Measurements from ENCODE around the gene AQP12A.

- TF ChIP-seq REST (IDR thresholded peaks at IDR 0.05; ENCODE audit: borderline replicate concordance) (no peak), REST (CRISPR knock-in tag; IDR thresholded peaks at IDR 0.05; ENCODE audit: low read depth) (no peak), HCFC1 (IDR thresholded peaks at IDR 0.05; ENCODE audit: low read depth, low read length) (no peak), NR2C2 (CRISPR knock-in tag; IDR thresholded peaks at IDR 0.05) (no peak), NR2C2 (tag; IDR thresholded peaks at IDR 0.05) (no peak), ATF4 (CRISPR knock-in tag; IDR thresholded peaks at IDR 0.05) (no peak), ZFX (CRISPR knock-in tag; IDR thresholded peaks at IDR 0.05) (no peak), ZNF644 (tag; IDR thresholded peaks at IDR 0.05; ENCODE audit: low read depth) (no peak), CTCF (IDR thresholded peaks at IDR 0.05 in 2 of 3, conservative IDR thresholded peaks at IDR 0.05 in 1 of 3; ENCODE audit: insufficient read depth in 2 of 3, low read depth in 1 of 3, low read length in 3 of 3) (no peak), POLR2AphosphoS5 (IDR thresholded peaks at IDR 0.05; ENCODE audit: control insufficient read depth, insufficient read depth, low read depth, low read length) (no peak), SIRT6 (IDR thresholded peaks at IDR 0.05; ENCODE audit: low read depth, low read length) (no peak), CHD4 (IDR thresholded peaks at IDR 0.05; ENCODE audit: insufficient read depth, insufficient replicate concordance, low read depth, low read length, poor library complexity, severe bottlenecking) (no peak), KAT2B (IDR thresholded peaks at IDR 0.05; ENCODE audit: low read depth, low read length) (no peak), SMARCE1 (IDR thresholded peaks at IDR 0.05) (no peak), ZBTB7A (IDR thresholded peaks at IDR 0.05; ENCODE audit: borderline replicate concordance, control insufficient read depth, low read depth, low read length) (no peak), FOXK2 (conservative IDR thresholded peaks at IDR 0.05 in 1 of 2, IDR thresholded peaks at IDR 0.05 in 1 of 2; ENCODE audit: low read depth in 2 of 2) (no peak)
Observed at GRCh38 chr2:240663546-240664190, 28.0 kb upstream of the AQP12A start.
